GM12878 (cell line): ENCODE measurements around the gene PRDX3.
"Not testable (repeated sequence)": the region's sequence is repeated elsewhere in the genome, so short reads cannot be mapped to it uniquely, and the experiment has no call there.

ENCODE experiments used
- EP300 ChIP-seq, 2 experiments: fragments of 150-350 bp in 1 of 2; IDR thresholded peaks; 2 replicates each; pipeline ENCODE4 v1.6.1; 2011 to 2012; ENCODE audit warnings: low read depth in 2 of 2, low read length in 2 of 2, borderline replicate concordance in 1 of 2, improper control_type of control experiment in 1 of 2, inconsistent platforms in 1 of 2; ENCODE audit not compliant: control insufficient read depth in 1 of 2
- EZH2 ChIP-seq: IDR thresholded peaks from 2 replicates; pipeline ENCODE4 v1.6.1; 2012; ENCODE audit warnings: low read depth, mild to moderate bottlenecking, control low read depth, inconsistent platforms, low read length, borderline replicate concordance; ENCODE audit not compliant: control insufficient read depth
- MEF2A ChIP-seq: IDR thresholded peaks from 2 replicates; pipeline ENCODE4 v1.6.1; 2011; ENCODE audit warnings: low read depth, mild to moderate bottlenecking, low read length, moderate library complexity; ENCODE audit not compliant: insufficient read depth
- MYC ChIP-seq: IDR thresholded peaks from 2 replicates; pipeline ENCODE4 v1.6.1; 2011; ENCODE audit warnings: mild to moderate bottlenecking, low read length, moderate library complexity, inconsistent platforms; ENCODE audit not compliant: insufficient read depth, insufficient replicate concordance, insufficient read length, severe bottlenecking
- POLR2A ChIP-seq: IDR thresholded peaks from 2 replicates; pipeline ENCODE4 v1.6.1; 2011; ENCODE audit warnings: low read depth, mild to moderate bottlenecking, low read length
- POLR2AphosphoS2 ChIP-seq: IDR thresholded peaks from 2 replicates; pipeline ENCODE4 v1.6.1; 2011; ENCODE audit warnings: low read depth, mild to moderate bottlenecking, low read length, improper control_type of control experiment, moderate library complexity
- SREBF2 ChIP-seq: IDR thresholded peaks from 2 replicates; pipeline ENCODE4 v1.6.1; 2012; ENCODE audit warnings: mild to moderate bottlenecking, low read length
- SRF ChIP-seq, 2 experiments: IDR thresholded peaks; 2 replicates each; pipeline ENCODE4 v1.6.1; 2011; ENCODE audit warnings: low read depth in 2 of 2, low read length in 2 of 2, mild to moderate bottlenecking in 1 of 2, moderate library complexity in 1 of 2
- ZNF274 ChIP-seq: IDR thresholded peaks from one replicate; pipeline ENCODE4 v1.8.0; 2011; ENCODE audit not compliant: insufficient read length, insufficient read depth
- ZSCAN29 ChIP-seq: fragments of 450-650 bp; IDR thresholded peaks from 2 replicates; pipeline ENCODE4 v1.6.1; 2017; ENCODE audit warnings: mild to moderate bottlenecking, moderate library complexity
- TF ChIP-seq, protein P1 (sequence below), 3 experiments: IDR thresholded peaks in 2 of 3; conservative IDR thresholded peaks in 1 of 3; 2 replicates each; pipeline ENCODE4 v1.5.1; 2011; ENCODE audit warnings: low read depth in 3 of 3, low read length in 3 of 3, mild to moderate bottlenecking in 3 of 3, control low read depth in 2 of 3, moderate library complexity in 2 of 3, inconsistent platforms in 1 of 3, mixed read lengths in 1 of 3; ENCODE audit not compliant: control insufficient read depth in 2 of 3, insufficient read depth in 1 of 3; ENCODE audit errors: extremely low read depth in 1 of 3
- TF ChIP-seq, protein P2 (sequence below): fragments of 450-650 bp; formaldehyde crosslinking; IDR thresholded peaks from 2 replicates; pipeline ENCODE4 v1.5.0; 2022; ENCODE audit warnings: mild to moderate bottlenecking, missing genetic modification characterization
- TF ChIP-seq, protein P3 (sequence below): IDR thresholded peaks from 2 replicates; pipeline ENCODE4 v1.6.1; 2012; ENCODE audit warnings: low read depth, low read length, improper control_type of control experiment

DNA sequence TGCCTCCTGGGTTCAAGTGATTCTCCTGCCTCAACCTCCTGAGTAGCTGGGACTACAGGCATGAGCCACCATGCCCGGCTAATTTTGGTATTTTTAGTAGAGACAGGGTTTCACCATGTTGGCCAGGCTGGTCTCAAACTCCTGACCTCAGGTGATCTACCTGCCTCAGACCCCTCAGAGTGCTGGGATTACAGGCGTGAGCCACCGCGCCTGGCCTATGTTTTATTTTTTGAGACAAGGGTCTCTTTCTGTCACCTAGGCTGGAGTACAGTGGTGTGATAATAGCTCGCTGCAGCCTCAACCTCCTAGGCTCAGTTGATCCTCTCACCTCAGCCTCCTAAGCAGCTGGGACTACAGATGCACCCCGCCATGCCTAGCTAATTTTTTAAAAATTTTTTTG lies 27.0 kb downstream of the PRDX3 start:
- not testable (repeated sequence) for TF ChIP-seq EZH2; EP300 (IDR thresholded peaks at IDR 0.05; ENCODE audit: borderline replicate concordance in 1 of 2, control insufficient read depth in 1 of 2, low read depth in 2 of 2, low read length in 2 of 2); SRF (IDR thresholded peaks at IDR 0.05; ENCODE audit: low read depth in 2 of 2, low read length in 2 of 2); ZNF274; POLR2AphosphoS2; POLR2A; SREBF2; MEF2A; MYC; ZSCAN29
- TF ChIP-seq, protein P1, sequence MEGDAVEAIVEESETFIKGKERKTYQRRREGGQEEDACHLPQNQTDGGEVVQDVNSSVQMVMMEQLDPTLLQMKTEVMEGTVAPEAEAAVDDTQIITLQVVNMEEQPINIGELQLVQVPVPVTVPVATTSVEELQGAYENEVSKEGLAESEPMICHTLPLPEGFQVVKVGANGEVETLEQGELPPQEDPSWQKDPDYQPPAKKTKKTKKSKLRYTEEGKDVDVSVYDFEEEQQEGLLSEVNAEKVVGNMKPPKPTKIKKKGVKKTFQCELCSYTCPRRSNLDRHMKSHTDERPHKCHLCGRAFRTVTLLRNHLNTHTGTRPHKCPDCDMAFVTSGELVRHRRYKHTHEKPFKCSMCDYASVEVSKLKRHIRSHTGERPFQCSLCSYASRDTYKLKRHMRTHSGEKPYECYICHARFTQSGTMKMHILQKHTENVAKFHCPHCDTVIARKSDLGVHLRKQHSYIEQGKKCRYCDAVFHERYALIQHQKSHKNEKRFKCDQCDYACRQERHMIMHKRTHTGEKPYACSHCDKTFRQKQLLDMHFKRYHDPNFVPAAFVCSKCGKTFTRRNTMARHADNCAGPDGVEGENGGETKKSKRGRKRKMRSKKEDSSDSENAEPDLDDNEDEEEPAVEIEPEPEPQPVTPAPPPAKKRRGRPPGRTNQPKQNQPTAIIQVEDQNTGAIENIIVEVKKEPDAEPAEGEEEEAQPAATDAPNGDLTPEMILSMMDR (IDR thresholded peaks at IDR 0.05 in 2 of 3, conservative IDR thresholded peaks at IDR 0.05 in 1 of 3; ENCODE audit: control insufficient read depth in 2 of 3, extremely low read depth in 1 of 3, insufficient read depth in 1 of 3, low read depth in 3 of 3, low read length in 3 of 3): not testable (repeated sequence)
- TF ChIP-seq, protein P2, sequence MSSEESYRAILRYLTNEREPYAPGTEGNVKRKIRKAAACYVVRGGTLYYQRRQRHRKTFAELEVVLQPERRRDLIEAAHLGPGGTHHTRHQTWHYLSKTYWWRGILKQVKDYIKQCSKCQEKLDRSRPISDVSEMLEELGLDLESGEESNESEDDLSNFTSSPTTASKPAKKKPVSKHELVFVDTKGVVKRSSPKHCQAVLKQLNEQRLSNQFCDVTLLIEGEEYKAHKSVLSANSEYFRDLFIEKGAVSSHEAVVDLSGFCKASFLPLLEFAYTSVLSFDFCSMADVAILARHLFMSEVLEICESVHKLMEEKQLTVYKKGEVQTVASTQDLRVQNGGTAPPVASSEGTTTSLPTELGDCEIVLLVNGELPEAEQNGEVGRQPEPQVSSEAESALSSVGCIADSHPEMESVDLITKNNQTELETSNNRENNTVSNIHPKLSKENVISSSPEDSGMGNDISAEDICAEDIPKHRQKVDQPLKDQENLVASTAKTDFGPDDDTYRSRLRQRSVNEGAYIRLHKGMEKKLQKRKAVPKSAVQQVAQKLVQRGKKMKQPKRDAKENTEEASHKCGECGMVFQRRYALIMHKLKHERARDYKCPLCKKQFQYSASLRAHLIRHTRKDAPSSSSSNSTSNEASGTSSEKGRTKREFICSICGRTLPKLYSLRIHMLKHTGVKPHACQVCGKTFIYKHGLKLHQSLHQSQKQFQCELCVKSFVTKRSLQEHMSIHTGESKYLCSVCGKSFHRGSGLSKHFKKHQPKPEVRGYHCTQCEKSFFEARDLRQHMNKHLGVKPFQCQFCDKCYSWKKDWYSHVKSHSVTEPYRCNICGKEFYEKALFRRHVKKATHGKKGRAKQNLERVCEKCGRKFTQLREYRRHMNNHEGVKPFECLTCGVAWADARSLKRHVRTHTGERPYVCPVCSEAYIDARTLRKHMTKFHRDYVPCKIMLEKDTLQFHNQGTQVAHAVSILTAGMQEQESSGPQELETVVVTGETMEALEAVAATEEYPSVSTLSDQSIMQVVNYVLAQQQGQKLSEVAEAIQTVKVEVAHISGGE (CRISPR knock-in tag): not testable (repeated sequence)
- TF ChIP-seq, protein P3, sequence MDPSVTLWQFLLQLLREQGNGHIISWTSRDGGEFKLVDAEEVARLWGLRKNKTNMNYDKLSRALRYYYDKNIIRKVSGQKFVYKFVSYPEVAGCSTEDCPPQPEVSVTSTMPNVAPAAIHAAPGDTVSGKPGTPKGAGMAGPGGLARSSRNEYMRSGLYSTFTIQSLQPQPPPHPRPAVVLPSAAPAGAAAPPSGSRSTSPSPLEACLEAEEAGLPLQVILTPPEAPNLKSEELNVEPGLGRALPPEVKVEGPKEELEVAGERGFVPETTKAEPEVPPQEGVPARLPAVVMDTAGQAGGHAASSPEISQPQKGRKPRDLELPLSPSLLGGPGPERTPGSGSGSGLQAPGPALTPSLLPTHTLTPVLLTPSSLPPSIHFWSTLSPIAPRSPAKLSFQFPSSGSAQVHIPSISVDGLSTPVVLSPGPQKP: not testable (repeated sequence)
